ENCODE measurements around the gene RGS7.

DNA sequence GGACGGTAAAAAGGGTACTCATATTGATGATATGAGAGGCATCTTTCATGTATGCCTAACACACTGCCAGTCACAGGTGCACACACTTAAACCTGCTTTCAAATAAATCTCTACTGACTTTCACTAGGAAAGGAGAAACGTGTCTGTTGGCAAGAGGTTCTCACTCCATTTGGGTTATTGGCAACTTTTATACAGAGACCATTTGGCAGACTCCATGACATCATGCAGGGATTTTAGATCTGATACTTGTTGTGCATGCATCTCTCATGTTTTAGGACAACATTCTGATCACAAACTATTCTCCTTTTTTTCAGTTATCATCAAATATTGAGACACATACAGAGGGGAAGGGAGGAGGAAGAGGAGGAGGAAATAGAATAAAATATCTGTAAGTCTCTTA, 31.5 kb downstream of the RGS7 start:
- TF ChIP-seq, protein P1, sequence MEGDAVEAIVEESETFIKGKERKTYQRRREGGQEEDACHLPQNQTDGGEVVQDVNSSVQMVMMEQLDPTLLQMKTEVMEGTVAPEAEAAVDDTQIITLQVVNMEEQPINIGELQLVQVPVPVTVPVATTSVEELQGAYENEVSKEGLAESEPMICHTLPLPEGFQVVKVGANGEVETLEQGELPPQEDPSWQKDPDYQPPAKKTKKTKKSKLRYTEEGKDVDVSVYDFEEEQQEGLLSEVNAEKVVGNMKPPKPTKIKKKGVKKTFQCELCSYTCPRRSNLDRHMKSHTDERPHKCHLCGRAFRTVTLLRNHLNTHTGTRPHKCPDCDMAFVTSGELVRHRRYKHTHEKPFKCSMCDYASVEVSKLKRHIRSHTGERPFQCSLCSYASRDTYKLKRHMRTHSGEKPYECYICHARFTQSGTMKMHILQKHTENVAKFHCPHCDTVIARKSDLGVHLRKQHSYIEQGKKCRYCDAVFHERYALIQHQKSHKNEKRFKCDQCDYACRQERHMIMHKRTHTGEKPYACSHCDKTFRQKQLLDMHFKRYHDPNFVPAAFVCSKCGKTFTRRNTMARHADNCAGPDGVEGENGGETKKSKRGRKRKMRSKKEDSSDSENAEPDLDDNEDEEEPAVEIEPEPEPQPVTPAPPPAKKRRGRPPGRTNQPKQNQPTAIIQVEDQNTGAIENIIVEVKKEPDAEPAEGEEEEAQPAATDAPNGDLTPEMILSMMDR (conservative IDR thresholded peaks at IDR 0.05; ENCODE audit: low read length): no peak
- no peak for TF ChIP-seq EZH2phosphoT487 (IDR thresholded peaks at IDR 0.05; ENCODE audit: borderline replicate concordance)
